UCSD-AML1 (cell line): ENCODE data around the gene GSE1.

ENCODE experiments used
- DNase-seq: peaks from one replicate; lab custom pipeline; 2025; ENCODE audit not compliant: unreplicated experiment; lab: John Stamatoyannopoulos, UW

Gene GSE1

GRCh38 chr16:85658504-85659326, 45.6 kb downstream of the GSE1 start:
- no peak for DNase-seq

GRCh38 chr16:85659336-85659735, 46.2 kb downstream of the GSE1 start:
- no peak for DNase-seq

- DNase-seq = peak; percentile 70
These were observed 46.8 kb downstream of the GSE1 start for GRCh38 chr16:85659805-85660511.

GRCh38 chr16:85660843-85661739, 48.0 kb downstream of the GSE1 start:
- DNase-seq = no peak

GRCh38 chr16:85661740-85662481, 48.8 kb downstream of the GSE1 start:
- DNase-seq = no peak

- DNase-seq = no peak
These were observed 49.3 kb downstream of the GSE1 start for GRCh38 chr16:85662482-85662812.

GRCh38 chr16:85662976-85663830, 50.1 kb downstream of the GSE1 start:
- no peak for DNase-seq

- DNase-seq = no peak
These were observed 50.8 kb downstream of the GSE1 start for GRCh38 chr16:85663891-85664321.

- DNase-seq = no peak
These were observed 51.7 kb downstream of the GSE1 start for GRCh38 chr16:85664580-85665372.

- DNase-seq = no peak
These were observed 52.2 kb downstream of the GSE1 start for GRCh38 chr16:85665373-85665740.

- no peak for DNase-seq
These were observed 52.8 kb downstream of the GSE1 start for GRCh38 chr16:85665929-85666328.

- no peak for DNase-seq
These were observed 54.1 kb downstream of the GSE1 start for GRCh38 chr16:85667261-85667660.

- no peak for DNase-seq
These were observed 54.8 kb downstream of the GSE1 start for GRCh38 chr16:85667841-85668413.

- DNase-seq = no peak
These were observed 55.7 kb downstream of the GSE1 start for GRCh38 chr16:85668676-85669424.

- DNase-seq = no peak
These were observed 57.7 kb downstream of the GSE1 start for GRCh38 chr16:85670840-85671239.

- no peak for DNase-seq
These were observed 60.7 kb downstream of the GSE1 start for GRCh38 chr16:85673529-85674417.

- no peak for DNase-seq
These were observed 61.3 kb downstream of the GSE1 start for GRCh38 chr16:85674418-85674755.
